Stimulated activated CD4-positive, alpha-beta T cell treated with anti-CD3 and anti-CD28 coated beads, Interleukin-1b, Interleukin-23, amount 100 ng/mL, for 1 hour (primary cell): Measurements from ENCODE around the gene ZNF892.
"Not testable (repeated sequence)": the region's sequence is repeated elsewhere in the genome, so short reads cannot be mapped to it uniquely, and the experiment has no call there.

Source experiments
- DNase-seq, 2 donors: peaks; one replicate each; pipeline ENCODE4 v3.0.0-alpha.2; 2020; ENCODE audit warnings: low read depth in 2 of 2

ZNF892 gene

GRCh38 chr2:95225658-95226057 lies 18.3 kb downstream of the ZNF892 start:
- DNase-seq = no peak

- no peak for DNase-seq
Measured at GRCh38 chr2:95231723-95232122, 24.4 kb downstream of the ZNF892 start.

GRCh38 chr2:95232232-95232631 lies 24.9 kb downstream of the ZNF892 start:
- DNase-seq = no peak

- DNase-seq = no peak
Measured at GRCh38 chr2:95234286-95234785, 27.0 kb downstream of the ZNF892 start.

GRCh38 chr2:95234816-95235215 lies 27.5 kb downstream of the ZNF892 start:
- no peak for DNase-seq

- no peak for DNase-seq
Measured at GRCh38 chr2:95238131-95238530, 30.8 kb downstream of the ZNF892 start.

GRCh38 chr2:95240091-95240490 lies 32.8 kb downstream of the ZNF892 start:
- no peak for DNase-seq

- DNase-seq = no peak
Measured at GRCh38 chr2:95240556-95240955, 33.2 kb downstream of the ZNF892 start.

GRCh38 chr2:95242084-95242483 lies 34.8 kb downstream of the ZNF892 start:
- not testable (repeated sequence) for DNase-seq
